DMS 273 treated with DMSO at 0.1 percent for 48 hours (cell line): ENCODE data around the gene VIT.
"Not testable (repeated sequence)": the region's sequence is repeated elsewhere in the genome, so short reads cannot be mapped to it uniquely, and the experiment has no call there.

Source experiments
- DNase-seq: peaks from one replicate; lab custom pipeline; 2025; lab: John Stamatoyannopoulos, UW

The VIT gene

GRCh38 chr2:36678856-36679255 is 17.7 kb upstream of the VIT start:
- DNase-seq = no peak

GRCh38 chr2:36680012-36680411 is 16.5 kb upstream of the VIT start:
- DNase-seq = no peak

DNA sequence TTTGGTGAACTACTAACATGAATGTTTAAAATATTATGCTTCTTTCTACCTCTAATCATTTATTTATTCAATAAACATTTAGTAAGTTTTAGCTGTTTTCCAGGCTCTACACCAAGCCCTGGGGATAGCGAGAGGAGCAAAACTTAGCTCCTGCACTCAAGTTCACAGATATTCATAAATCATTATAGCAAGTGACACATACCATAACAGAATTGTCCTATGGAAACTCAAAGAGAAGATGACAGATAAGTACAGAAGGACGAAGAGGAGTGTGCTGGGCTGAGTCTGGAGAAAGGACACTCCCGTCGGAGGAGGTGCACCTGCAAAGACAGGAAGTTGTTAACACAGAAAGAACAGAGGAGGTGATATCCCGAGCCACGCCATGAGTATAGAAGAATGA is 13.9 kb upstream of the VIT start:
- DNase-seq = no peak

- DNase-seq = no peak
Measured at GRCh38 chr2:36683002-36683401, 13.5 kb upstream of the VIT start.

DNA sequence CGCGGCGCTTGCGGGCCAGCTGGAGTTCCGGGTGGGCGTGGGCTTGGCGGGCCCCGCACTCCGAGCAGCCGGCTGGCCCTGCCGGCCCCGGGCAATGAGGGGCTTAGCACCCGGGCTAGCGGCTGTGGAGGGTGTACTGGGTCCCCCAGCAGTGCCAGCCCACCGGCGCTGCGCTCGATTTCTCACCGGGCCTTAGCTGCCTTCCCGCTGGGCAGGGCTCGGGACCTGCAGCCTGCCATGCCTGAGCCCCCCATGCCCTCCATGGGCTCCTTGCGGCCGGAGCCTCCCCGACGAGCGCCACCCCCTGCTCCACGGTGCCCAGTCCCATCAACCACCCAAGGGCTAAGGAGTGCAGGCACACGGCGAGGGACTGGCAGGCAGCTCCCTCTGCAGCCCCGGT is 8.2 kb upstream of the VIT start:
- DNase-seq = not testable (repeated sequence)

DNA sequence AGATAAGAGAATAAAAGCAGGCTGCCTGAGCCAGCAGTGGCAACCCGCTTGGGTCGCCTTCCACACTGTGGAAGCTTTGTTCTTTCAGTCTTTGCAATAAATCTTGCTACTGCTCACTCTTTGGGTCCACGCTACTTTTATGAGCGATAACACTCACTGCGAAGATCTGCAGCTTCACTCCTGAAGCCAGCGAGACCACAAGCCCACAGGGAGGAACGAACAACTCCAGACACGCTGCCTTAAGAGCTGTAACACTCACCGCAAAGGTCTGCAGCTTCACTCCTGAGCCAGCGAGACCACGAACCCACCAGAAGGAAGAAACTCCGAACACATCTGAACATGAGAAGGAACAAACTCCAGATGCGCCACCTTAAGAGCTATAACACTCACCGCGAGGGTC is 7.5 kb upstream of the VIT start:
- not testable (repeated sequence) for DNase-seq

GRCh38 chr2:36692121-36692520 is 4.4 kb upstream of the VIT start:
- DNase-seq = no peak

DNA sequence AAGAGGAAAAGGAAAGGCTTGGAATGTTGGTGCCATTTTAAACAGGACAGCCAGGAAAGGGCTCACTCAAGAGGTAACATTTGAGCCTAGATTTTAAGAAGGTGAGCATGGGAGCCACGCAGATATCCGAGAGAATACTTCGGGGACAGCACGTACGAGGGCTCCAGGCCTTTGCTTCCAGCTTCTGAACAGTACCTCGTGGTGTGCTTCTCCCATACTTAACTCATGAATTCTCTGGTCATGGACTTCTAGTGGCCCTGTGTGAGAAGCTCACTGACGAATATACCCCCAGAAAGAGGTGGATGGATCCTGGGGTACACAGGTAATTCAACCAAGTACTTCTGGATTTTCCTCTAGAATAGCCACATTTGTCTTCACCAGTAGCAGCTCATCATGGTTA is 2.7 kb upstream of the VIT start:
- DNase-seq = no peak

DNA sequence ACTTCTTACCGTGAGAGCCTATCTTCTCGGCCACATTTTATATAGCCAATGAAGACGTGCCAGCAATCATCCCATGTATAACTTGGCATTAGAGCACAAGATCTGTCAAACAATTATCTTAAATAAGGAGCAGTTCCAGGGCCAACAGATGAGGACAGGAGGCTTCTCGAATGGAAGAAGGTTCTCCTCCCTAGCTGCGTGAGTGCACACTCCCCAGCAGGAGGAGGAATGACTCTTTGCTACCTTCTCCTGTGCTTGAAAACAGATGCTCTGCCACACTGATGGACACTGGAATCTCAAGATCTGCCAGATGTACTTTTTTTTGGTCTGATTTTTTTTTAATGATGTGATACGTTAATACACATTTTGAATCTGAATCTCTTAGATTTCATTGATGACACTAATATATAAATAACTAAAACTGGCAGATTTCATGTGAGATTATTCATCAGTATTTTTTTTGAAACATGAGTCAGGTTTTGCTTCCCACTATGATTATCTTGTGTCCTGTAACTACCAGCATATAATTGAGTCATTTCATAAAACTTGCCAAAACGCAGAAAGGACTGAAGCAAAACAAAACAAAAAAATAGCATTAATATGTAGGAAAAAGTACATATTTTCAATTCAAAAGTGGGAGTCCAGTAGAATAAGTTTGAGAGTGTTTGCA is 626 bp upstream of the VIT start:
- no peak for DNase-seq

GRCh38 chr2:36697424-36698066 is 1.0 kb downstream of the VIT start:
- DNase-seq = no peak

DNA sequence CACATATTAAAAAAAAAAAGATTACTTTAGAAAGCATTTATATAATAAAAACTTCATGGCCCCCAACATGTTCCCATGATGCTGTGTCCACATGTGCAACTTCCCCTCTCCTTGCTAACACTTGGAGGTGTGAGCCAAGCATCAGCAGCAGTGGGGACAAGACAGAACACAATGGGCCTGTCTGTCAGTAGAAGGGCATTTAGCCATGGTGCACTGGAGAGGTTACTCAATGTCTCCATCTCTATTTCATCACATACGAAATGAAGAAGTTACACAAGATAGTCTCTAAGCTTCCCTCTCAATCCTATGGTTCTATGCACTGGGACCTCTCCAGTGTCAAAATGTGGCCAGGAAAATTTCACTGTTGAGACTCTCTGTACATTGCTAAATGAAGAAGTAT is 2.5 kb downstream of the VIT start:
- DNase-seq = no peak

DNA sequence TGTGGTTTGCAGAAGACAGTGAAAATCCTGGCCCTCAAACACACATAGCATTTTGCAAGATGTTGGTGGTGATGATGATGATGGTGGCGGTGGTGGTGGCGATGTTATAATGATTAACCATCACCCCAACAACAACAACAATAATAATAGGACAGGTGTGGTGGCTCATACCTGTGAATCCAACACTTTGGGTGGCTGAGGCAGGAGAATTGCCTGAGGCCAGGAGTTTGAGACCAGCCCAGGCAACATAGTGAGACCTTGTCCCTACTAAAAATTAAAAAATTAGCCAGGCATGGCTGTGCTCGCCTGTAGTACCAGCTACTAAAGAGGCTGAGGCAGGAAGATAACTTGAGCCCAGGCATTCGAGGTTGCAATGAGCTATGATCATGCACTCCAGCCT is 3.8 kb downstream of the VIT start:
- DNase-seq = no peak

- no peak for DNase-seq
Measured at GRCh38 chr2:36701391-36701795, 4.9 kb downstream of the VIT start.

- DNase-seq = no peak
Measured at GRCh38 chr2:36701918-36702317, 5.4 kb downstream of the VIT start.

GRCh38 chr2:36702781-36703180 is 6.3 kb downstream of the VIT start:
- no peak for DNase-seq

- DNase-seq = no peak
Measured at GRCh38 chr2:36704475-36705150, 8.1 kb downstream of the VIT start.

- DNase-seq = no peak
Measured at GRCh38 chr2:36705326-36706020, 9.0 kb downstream of the VIT start.

GRCh38 chr2:36706021-36706876 is 9.7 kb downstream of the VIT start:
- DNase-seq = no peak

DNA sequence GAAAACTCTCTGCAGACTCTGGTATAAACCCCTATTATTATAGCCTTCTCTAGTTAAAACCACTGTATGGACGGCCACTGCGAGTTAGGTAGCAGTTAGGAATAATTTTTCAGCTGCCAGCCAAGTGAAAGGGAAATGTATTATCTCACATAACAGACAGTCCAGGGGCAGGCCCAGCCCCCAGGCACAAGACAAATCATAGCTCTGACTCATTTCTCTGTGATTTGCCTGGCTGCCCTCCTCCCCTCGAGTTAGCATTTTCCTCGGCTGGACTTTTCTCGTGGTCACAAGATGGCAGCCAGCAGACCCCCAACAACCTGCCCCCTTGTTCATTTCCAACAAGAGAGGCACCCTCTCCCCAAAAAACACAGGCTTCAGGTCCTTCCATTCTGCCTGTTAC is 10.5 kb downstream of the VIT start:
- DNase-seq = no peak

DNA sequence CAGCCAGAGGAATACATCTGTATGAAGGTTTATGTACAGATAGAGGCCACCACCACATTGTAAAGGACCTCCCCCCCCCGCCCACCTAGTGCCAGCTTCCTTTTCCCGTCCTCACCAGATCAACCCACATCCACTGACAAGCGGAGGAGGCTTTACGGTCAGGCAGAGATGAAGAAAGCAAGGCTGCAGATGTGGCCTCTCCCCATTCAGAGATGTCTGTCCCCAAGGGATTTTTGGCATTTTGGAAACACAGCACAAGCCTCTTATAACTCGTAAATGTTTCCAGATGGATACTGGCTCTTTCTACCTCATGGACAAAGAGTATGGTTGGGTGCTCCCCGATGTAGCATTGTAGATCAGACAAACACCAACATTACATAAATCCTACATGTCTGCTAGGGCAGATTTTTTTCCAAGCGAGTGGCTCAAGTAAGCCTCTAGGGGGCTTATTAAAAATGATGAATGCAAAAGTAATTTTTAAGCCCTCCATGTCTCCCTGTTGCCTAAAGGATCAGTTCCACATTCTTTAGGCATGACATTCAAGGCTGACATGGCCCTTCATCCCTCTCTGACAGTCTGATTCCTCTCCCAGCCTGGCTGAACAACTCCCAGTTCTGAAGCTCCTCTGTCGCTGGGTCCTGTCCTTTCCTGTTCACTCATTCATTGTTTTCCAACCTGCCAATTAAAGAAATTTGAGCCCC is 11.7 kb downstream of the VIT start:
- no peak for DNase-seq

DNA sequence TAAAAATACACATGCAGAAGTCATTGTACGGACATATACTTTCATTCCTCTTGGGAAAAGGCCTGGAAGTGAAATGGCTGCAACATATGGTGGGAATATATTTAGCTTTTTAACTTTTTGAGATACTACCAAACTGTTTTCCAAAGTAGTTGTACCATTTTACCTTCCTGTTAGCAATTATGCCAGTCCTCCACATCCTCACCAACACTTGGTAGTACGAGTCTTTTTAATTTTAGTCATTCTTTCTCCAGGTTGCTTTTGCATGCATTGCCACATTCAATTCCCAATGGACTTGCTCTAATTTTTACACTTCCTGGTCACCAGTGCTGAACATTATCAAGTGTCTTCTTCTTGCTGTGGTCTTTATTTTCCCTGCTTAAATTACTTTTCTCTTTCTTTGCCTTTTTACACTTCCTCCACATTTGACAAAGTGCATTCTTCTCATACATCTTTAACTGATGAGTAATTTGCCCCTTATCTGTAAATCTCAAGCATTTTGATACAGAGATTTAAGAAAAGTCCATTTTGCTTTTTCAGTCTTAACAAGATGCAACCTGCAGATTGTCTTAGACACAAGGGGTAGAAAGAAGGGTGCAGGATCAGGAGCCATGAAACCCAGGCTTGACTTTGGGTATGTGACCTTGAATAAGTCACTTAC is 14.5 kb downstream of the VIT start:
- DNase-seq = no peak
